PC-3 (cell line): ENCODE measurements around the gene CACNA1H. TPM values are rescaled to one million over a fixed set of nuclear protein-coding genes. Genes with fewer than 3 reads are reported as not detected.

ENCODE experiments used
- ATAC-seq: fragments of 200-7000 bp; cut with Tn5 transposase; 2 replicates; pipeline ENCODE4 v1.9.1; 2020; ENCODE audit warnings: mild to moderate bottlenecking, moderate library complexity
- BruUV-seq: library from RNA; stranded (reverse); fragments of 400-500 nt; replicated peaks from 2 replicates; lab custom pipeline; 2021; lab: Mats Ljungman, UMichigan
- CTCF ChIA-PET: fragments of 300-600 bp; sonication (Branson Sonifier 250); formaldehyde crosslinking; loops from one replicate; lab custom pipeline; 2022; ENCODE audit warnings: antibody characterized with exemption; lab: Charles Lee
- POLR2A ChIA-PET: fragments of 300-600 bp; sonication (Branson Sonifier 250); formaldehyde crosslinking; loops from one replicate; lab custom pipeline; 2022; ENCODE audit warnings: antibody characterized with exemption; ENCODE audit not compliant: unreplicated experiment; lab: Charles Lee
- DNase-seq: peaks from one replicate; pipeline ENCODE4 v3.0.0-alpha.2; 2015
- H2AFZ ChIP-seq: fragments of 300-600 bp; sonication (generic); 2 replicates; pipeline ENCODE4 v1.6.0; 2016; ENCODE audit warnings: antibody characterized with exemption, low read length
- H3F3A ChIP-seq: fragments of 300-600 bp; sonication (generic); one replicate; pipeline ENCODE4 v1.6.0; 2017; ENCODE audit warnings: antibody characterized with exemption, low read length, control low read depth, mild to moderate bottlenecking; ENCODE audit not compliant: unreplicated experiment
- H3K27ac ChIP-seq: fragments of 300-600 bp; sonication (generic); 2 replicates; pipeline ENCODE4 v1.5.1; 2016; ENCODE audit warnings: mild to moderate bottlenecking, low read length
- H3K27me3 ChIP-seq: fragments of 300-600 bp; sonication (generic); 2 replicates; pipeline ENCODE4 v1.6.1; 2016; ENCODE audit warnings: low read length, mixed read lengths
- H3K36me3 ChIP-seq: fragments of 300-600 bp; sonication (generic); 2 replicates; pipeline ENCODE4 v1.6.1; 2016; ENCODE audit warnings: low read depth, mixed run types, low read length, mixed read lengths
- H3K4me1 ChIP-seq: fragments of 300-600 bp; sonication (generic); 2 replicates; pipeline ENCODE4 v1.5.1; 2016; ENCODE audit warnings: low read length; ENCODE audit not compliant: insufficient read depth
- H3K4me2 ChIP-seq: fragments of 300-600 bp; sonication (generic); 2 replicates; pipeline ENCODE4 v1.6.0; 2016; ENCODE audit warnings: low read length
- H3K4me3 ChIP-seq: fragments of 300-600 bp; sonication (generic); 2 replicates; pipeline ENCODE4 v1.5.1; 2016; ENCODE audit warnings: mild to moderate bottlenecking, low read length, mixed read lengths
- H3K79me2 ChIP-seq: fragments of 300-600 bp; sonication (generic); 2 replicates; pipeline ENCODE4 v1.6.1; 2017; ENCODE audit warnings: low read length, mixed read lengths
- H3K9ac ChIP-seq: fragments of 300-600 bp; sonication (generic); 2 replicates; pipeline ENCODE4 v1.6.0; 2016; ENCODE audit warnings: mild to moderate bottlenecking, low read length
- H3K9me2 ChIP-seq: fragments of 300-600 bp; sonication (generic); replicated peaks from 2 replicates; pipeline ENCODE4 v1.6.1; 2016; ENCODE audit warnings: mixed run types, low read length, mixed read lengths
- H3K9me3 ChIP-seq: fragments of 300-600 bp; sonication (generic); 2 replicates; pipeline ENCODE4 v1.6.1; 2016; ENCODE audit warnings: low read length, mixed read lengths
- H4K20me1 ChIP-seq: fragments of 300-600 bp; sonication (generic); 2 replicates; pipeline ENCODE4 v1.6.1; 2016; ENCODE audit warnings: low read length, mixed read lengths
- EZH2 ChIP-seq: fragments of 300-600 bp; sonication (generic); IDR thresholded peaks from one replicate; pipeline ENCODE4 v1.6.1; 2017; ENCODE audit warnings: antibody characterized with exemption, mild to moderate bottlenecking, low read length; ENCODE audit not compliant: unreplicated experiment
- EZH2phosphoT487 ChIP-seq: fragments of 300-600 bp; sonication (generic); IDR thresholded peaks from 2 replicates; pipeline ENCODE4 v1.6.1; 2018; ENCODE audit warnings: mild to moderate bottlenecking, antibody characterized with exemption, low read length, borderline replicate concordance
- intact Hi-C: fragments of 100-400 bp; cut with micrococcal nuclease; formaldehyde crosslinking; loops from 2 replicates; pipeline ENCODE4 v1.9.0; 2023
- total RNA-seq: library from RNA; depleted of rRNA; stranded (reverse); fragments of >200 nt; gene quantifications from 2 replicates; pipeline ENCODE4 v1.2.3, GENCODE V29; 2014; rRNA removed
- TF ChIP-seq, protein P1 (sequence below): fragments of 300-600 bp; sonication (generic); conservative IDR thresholded peaks from 2 replicates; pipeline ENCODE4 v1.5.1; 2017; ENCODE audit warnings: antibody characterized with exemption, low read depth, mild to moderate bottlenecking, low read length

CACNA1H gene
- total RNA-seq, 1 experiment from 2014 or later, result 4.1 TPM

DNA sequence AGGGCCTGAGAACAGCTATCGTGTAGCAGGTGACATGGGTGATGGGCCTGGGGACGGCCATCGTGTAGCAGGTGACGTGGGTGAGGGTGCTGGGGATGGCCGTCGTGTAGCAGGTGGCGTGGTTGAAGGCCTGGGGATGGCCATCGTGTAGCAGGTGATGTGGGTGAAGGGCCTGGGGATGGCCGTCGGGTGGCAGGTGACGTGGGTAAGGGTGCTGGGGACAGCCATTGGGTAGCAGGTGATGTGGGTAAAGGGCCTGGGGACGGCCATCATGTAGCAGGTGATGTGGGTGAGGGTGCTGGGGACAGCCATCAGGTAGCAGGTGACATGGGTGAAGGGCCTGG lies 118.4 kb downstream of the CACNA1H start:
- CTCF ChIA-PET, result no interaction called here
- no peak for ATAC-seq

More for the DNA sequence above, 118.4 kb downstream of the CACNA1H start:
- POLR2A ChIA-PET, result no interaction called here
- intact Hi-C loops, result no loop called here
- no peak overlapping the region for H2AFZ ChIP-seq
- no peak overlapping the region for H3K9ac ChIP-seq
- H3F3A ChIP-seq, result no peaks in the 10 kb centered on the region
- H3K36me3 ChIP-seq, result no peaks in the 10 kb centered on the region
- BruUV-seq, result no TSS peak
- H3K9me3 ChIP-seq, result no peaks in the 10 kb centered on the region
- H3K9me2 ChIP-seq, result no peaks in the 10 kb centered on the region
- no peaks in the 10 kb centered on the region for H3K27me3 ChIP-seq
- no peaks in the 10 kb centered on the region for H3K79me2 ChIP-seq
- no peak for TF ChIP-seq EZH2phosphoT487
- no peak for TF ChIP-seq EZH2
- TF ChIP-seq, protein P1, sequence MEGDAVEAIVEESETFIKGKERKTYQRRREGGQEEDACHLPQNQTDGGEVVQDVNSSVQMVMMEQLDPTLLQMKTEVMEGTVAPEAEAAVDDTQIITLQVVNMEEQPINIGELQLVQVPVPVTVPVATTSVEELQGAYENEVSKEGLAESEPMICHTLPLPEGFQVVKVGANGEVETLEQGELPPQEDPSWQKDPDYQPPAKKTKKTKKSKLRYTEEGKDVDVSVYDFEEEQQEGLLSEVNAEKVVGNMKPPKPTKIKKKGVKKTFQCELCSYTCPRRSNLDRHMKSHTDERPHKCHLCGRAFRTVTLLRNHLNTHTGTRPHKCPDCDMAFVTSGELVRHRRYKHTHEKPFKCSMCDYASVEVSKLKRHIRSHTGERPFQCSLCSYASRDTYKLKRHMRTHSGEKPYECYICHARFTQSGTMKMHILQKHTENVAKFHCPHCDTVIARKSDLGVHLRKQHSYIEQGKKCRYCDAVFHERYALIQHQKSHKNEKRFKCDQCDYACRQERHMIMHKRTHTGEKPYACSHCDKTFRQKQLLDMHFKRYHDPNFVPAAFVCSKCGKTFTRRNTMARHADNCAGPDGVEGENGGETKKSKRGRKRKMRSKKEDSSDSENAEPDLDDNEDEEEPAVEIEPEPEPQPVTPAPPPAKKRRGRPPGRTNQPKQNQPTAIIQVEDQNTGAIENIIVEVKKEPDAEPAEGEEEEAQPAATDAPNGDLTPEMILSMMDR, result no peak
- DNase-seq, result no peak
- no peaks in the 10 kb centered on the region for H4K20me1 ChIP-seq
- no peak overlapping the region for H3K4me2 ChIP-seq
- no peak overlapping the region for H3K27ac ChIP-seq
- no peaks in the 10 kb centered on the region for H3K4me1 ChIP-seq
- no peak overlapping the region for H3K4me3 ChIP-seq

Other genes with a start within 250 kb of the CACNA1H start
- gene LMF1, start 182.1 kb upstream of the CACNA1H start, total RNA-seq, result 12.9 and 13.5 TPM in 2 replicates
- 0.47 and 0.92 TPM in 2 replicates for gene SOX8, start 171.3 kb upstream of the CACNA1H start, total RNA-seq
- gene SSTR5, start 80.4 kb upstream of the CACNA1H start, total RNA-seq, result 0.51 and 1.0 TPM in 2 replicates
- not detected in 2 replicates for gene C1QTNF8, start 56.9 kb upstream of the CACNA1H start, total RNA-seq
- gene TPSG1, start 72.2 kb downstream of the CACNA1H start, total RNA-seq, result not detected in 2 replicates
- gene TPSB2, start 77.1 kb downstream of the CACNA1H start, total RNA-seq, result not detected in 2 replicates
- not detected in 2 replicates for gene TPSAB1, start 87.6 kb downstream of the CACNA1H start, total RNA-seq
- gene TPSD1, start 103.0 kb downstream of the CACNA1H start, total RNA-seq, result not detected in 2 replicates
- 71.3 and 116 TPM in 2 replicates for gene UBE2I, start 156.5 kb downstream of the CACNA1H start, total RNA-seq
- 13.1 and 18.2 TPM in 2 replicates for gene BAIAP3, start 180.5 kb downstream of the CACNA1H start, total RNA-seq
- gene TSR3, start 198.8 kb downstream of the CACNA1H start, total RNA-seq, result 117 and 142 TPM in 2 replicates
- gene GNPTG, start 198.8 kb downstream of the CACNA1H start, total RNA-seq, result 36.0 and 36.3 TPM in 2 replicates